SIG-M5 treated with dmso at 0.1 percent for 504 hours (cell line): ENCODE data around the gene SLC9A6.

ENCODE experiments used
- DNase-seq: peaks from one replicate; lab custom pipeline; 2025; ENCODE audit not compliant: unreplicated experiment; lab: John Stamatoyannopoulos, UW

The SLC9A6 gene

GRCh38 chrX:135985157-135985972 is at the start of gene SLC9A6:
Gene SLC9A6, plus strand, starts transcription at chrX:135985435. Its CDS starts 224 bp downstream, at chrX:135985659.
- DNase-seq: peak; percentile 25

- DNase-seq: peak; percentile 8
These were observed 40.7 kb upstream of the SLC9A6 start for GRCh38 chrX:135944486-135944885.

- DNase-seq: no peak
These were observed 33.9 kb upstream of the SLC9A6 start for GRCh38 chrX:135951291-135951690.

- peak; percentile 21 for DNase-seq
These were observed 12.1 kb upstream of the SLC9A6 start for GRCh38 chrX:135973025-135973547.

GRCh38 chrX:135973548-135974278 is 11.5 kb upstream of the SLC9A6 start, which contains the start of gene MMGT1:
Gene MMGT1, minus strand, starts transcription at chrX:135973988. Its CDS starts 313 bp downstream, at chrX:135973675.
- peak; percentile 85 for DNase-seq

- DNase-seq: peak; percentile 49
These were observed 10.9 kb upstream of the SLC9A6 start for GRCh38 chrX:135974279-135974856.

GRCh38 chrX:135975421-135975820 is 9.8 kb upstream of the SLC9A6 start:
- DNase-seq: no peak

GRCh38 chrX:135977611-135978010 is 7.6 kb upstream of the SLC9A6 start:
- no peak for DNase-seq

- no peak for DNase-seq
These were observed 4.2 kb upstream of the SLC9A6 start for GRCh38 chrX:135981010-135981409.

GRCh38 chrX:135981668-135982067 is 3.6 kb upstream of the SLC9A6 start:
- no peak for DNase-seq

GRCh38 chrX:135982860-135983259 is 2.4 kb upstream of the SLC9A6 start:
- DNase-seq: no peak

- DNase-seq: no peak
These were observed 979 bp upstream of the SLC9A6 start for GRCh38 chrX:135984256-135984655.

- DNase-seq: no peak
These were observed 461 bp upstream of the SLC9A6 start for GRCh38 chrX:135984791-135985156.

GRCh38 chrX:135985973-135986310 is 707 bp downstream of the SLC9A6 start:
- no peak for DNase-seq

GRCh38 chrX:135988245-135988644 is 3.0 kb downstream of the SLC9A6 start:
- DNase-seq: no peak

- no peak for DNase-seq
These were observed 29.8 kb downstream of the SLC9A6 start for GRCh38 chrX:136015016-136015415.

- no peak for DNase-seq
These were observed 31.6 kb downstream of the SLC9A6 start for GRCh38 chrX:136016881-136017280.

GRCh38 chrX:136019226-136019625 is 34.0 kb downstream of the SLC9A6 start:
- DNase-seq: no peak

- no peak for DNase-seq
These were observed 35.9 kb downstream of the SLC9A6 start for GRCh38 chrX:136021160-136021559.

- no peak for DNase-seq
These were observed 36.7 kb downstream of the SLC9A6 start for GRCh38 chrX:136021903-136022302.

- DNase-seq: no peak
These were observed 39.9 kb downstream of the SLC9A6 start for GRCh38 chrX:136025091-136025490.
